BE2C (cell line): ENCODE measurements around the gene UBR3.

Experiments used
- DNase-seq: peaks from one replicate; pipeline ENCODE4 v3.0.0-alpha.2; 2020
- H3K27me3 ChIP-seq: fragments of 250-450 bp; sonication (Bioruptor Pico); 2 replicates; pipeline ENCODE4 v1.5.1; 2020; ENCODE audit warnings: mild to moderate bottlenecking
- H3K36me3 ChIP-seq: fragments of 250-450 bp; sonication (Bioruptor Pico); 2 replicates; pipeline ENCODE4 v1.5.1; 2020; ENCODE audit warnings: mild to moderate bottlenecking
- H3K4me1 ChIP-seq: fragments of 250-450 bp; sonication (Bioruptor Pico); 2 replicates; pipeline ENCODE4 v1.5.1; 2020
- H3K4me3 ChIP-seq: 2 replicates; pipeline ENCODE4 v1.5.1; 2011; ENCODE audit warnings: low read depth, low read length
- H3K9me3 ChIP-seq: fragments of 250-450 bp; sonication (Bioruptor Pico); 2 replicates; pipeline ENCODE4 v1.5.1; 2020
- CTCF ChIP-seq: IDR thresholded peaks from 2 replicates; pipeline ENCODE4 v1.5.1; 2012; ENCODE audit warnings: mild to moderate bottlenecking, low read depth, low read length

Gene UBR3

GRCh38 chr2:169822036-169822435 is 5.2 kb upstream of the UBR3 start:
- no peak for DNase-seq
- Histone ChIP-seq H3K27me3 (no peaks in the 10 kb centered on the region), H3K4me1 (no peaks in the 10 kb centered on the region), H3K36me3 (peaks cover 9% of the 10 kb centered on the region), H3K4me3 (no peak overlapping the region), H3K9me3 (no peaks in the 10 kb centered on the region)
- TF ChIP-seq CTCF: no peak

- H3K4me3 ChIP-seq: no peak overlapping the region
Measured at GRCh38 chr2:169822785-169823392, 4.4 kb upstream of the UBR3 start.

GRCh38 chr2:169823996-169824372 is 3.3 kb upstream of the UBR3 start:
- Histone ChIP-seq H3K4me1 (no peaks in the 10 kb centered on the region), H3K9me3 (no peaks in the 10 kb centered on the region), H3K27me3 (no peaks in the 10 kb centered on the region), H3K4me3 (peak overlapping the region; percentile 76), H3K36me3 (no peaks in the 10 kb centered on the region)
- no peak for DNase-seq
- TF ChIP-seq CTCF: no peak

More at GRCh38 chr2:169822785-169823392, 4.4 kb upstream of the UBR3 start:
- no peaks in the 10 kb centered on the region for H3K4me1 ChIP-seq
- H3K36me3 ChIP-seq: 0 out of 2 replicates have a peak, but pooled peaks cover 6% of the 10 kb centered on the region
- H3K27me3 ChIP-seq: no peaks in the 10 kb centered on the region
- DNase-seq: no peak
- no peaks in the 10 kb centered on the region for H3K9me3 ChIP-seq
- TF ChIP-seq CTCF: no peak

DNA sequence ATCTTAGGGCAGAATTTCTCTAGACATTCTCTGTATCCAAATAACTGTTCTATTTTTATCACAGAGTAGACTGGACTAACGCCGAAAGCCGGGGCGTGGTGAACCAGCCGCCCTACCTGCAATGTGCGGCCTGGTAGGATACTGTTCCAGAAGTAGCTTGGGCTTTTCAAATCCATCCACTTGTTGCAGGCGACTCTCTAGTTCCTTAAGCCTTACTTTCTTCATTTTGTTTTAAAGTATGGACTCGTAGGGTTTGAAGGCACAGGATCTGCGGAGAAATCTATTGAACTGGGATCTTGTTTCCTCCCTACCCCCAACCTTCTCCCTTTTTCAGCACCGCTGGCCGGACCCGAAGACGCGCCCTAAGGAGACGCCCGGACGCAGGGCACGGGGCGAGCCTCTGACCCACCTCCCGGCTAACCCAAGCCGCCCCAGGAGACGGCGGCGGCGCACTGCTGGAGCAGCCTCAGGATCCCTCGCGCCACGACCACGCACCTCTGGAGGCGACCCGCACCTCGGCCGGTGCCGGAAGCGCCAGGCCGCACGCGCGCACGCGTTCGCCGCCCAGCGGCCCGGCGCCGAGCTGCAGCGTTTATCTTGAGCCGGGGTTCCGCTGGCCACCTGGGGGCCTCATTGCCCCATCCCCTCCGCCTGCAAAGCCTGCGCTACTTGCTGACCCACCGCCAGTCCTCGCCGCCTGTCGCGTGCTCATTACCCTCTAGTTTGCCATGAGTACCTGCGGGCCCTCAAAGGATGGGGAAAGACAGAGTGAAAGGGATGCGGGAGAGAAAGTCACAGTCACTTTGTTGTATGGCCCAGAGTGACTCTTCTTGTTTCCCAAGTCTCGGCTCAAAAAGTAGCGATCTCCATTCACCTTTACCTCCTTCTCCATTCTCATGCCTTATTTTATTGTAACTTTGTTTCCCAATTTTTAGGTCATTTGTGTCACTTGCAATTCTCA is 2.6 kb upstream of the UBR3 start, which contains the start of gene METTL5:
METTL5 (minus strand) TSS at position 533 of the 961 bp plus-strand sequence; CDS start at position 225, 308 bp downstream.
- peak; percentile 63 for TF ChIP-seq CTCF
- no peaks in the 10 kb centered on the region for H3K4me1 ChIP-seq
- no peaks in the 10 kb centered on the region for H3K27me3 ChIP-seq
- H3K36me3 ChIP-seq: no peaks in the 10 kb centered on the region
- H3K4me3 ChIP-seq: peak within 1 kb of the TSS; percentile 76
- peak; percentile 80 for DNase-seq
- H3K9me3 ChIP-seq: no peaks in the 10 kb centered on the region

GRCh38 chr2:169828141-169828811 is 1.0 kb downstream of the UBR3 start:
- H3K9me3 ChIP-seq: no peaks in the 10 kb centered on the region
- no peak for TF ChIP-seq CTCF

More at GRCh38 chr2:169828141-169828811, 1.0 kb downstream of the UBR3 start:
- Histone ChIP-seq H3K36me3 (no peaks in the 10 kb centered on the region), H3K27me3 (no peaks in the 10 kb centered on the region), H3K4me1 (no peaks in the 10 kb centered on the region), H3K4me3 (peak overlapping the region; percentile 80)
- DNase-seq: peak; percentile 32
